Measurements from ENCODE around the gene CCN5.

CCN5 gene

GRCh38 chr20:44716309-44717106 is 1.3 kb downstream of the CCN5 start:
- DNase-seq = no peak

DNA sequence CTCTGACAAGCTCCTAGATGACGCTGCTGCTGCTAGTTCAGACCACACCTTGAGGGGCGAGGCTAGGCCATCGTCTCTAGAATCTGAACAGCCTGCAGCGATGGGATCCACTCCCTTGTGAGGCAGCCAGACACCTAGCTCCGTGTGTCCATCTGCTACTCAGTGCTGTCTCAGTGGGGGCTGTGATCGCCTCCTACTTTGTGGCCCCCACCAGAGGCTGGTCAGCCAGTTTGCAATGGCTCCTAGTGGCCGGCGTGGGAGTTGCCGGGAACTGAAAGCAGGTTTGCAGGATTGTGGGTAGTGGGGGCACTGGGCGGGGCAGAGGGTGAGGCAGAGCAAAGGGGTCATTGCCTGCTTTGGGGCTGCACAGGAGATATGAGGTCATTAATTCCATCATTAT is 2.8 kb downstream of the CCN5 start:
- DNase-seq = peak; percentile 28

DNA sequence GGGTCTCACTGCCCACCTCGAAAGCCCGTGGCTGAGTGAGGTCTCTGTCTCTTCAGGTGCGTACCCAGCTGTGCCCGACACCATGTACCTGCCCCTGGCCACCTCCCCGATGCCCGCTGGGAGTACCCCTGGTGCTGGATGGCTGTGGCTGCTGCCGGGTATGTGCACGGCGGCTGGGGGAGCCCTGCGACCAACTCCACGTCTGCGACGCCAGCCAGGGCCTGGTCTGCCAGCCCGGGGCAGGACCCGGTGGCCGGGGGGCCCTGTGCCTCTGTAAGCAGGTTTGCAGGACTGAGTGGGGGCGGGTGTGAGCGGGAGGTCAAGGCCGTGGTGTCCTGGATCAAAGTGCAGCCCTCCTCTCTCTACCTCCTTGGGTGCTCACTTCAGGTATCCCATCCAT is 4.7 kb downstream of the CCN5 start:
- no peak for DNase-seq

DNA sequence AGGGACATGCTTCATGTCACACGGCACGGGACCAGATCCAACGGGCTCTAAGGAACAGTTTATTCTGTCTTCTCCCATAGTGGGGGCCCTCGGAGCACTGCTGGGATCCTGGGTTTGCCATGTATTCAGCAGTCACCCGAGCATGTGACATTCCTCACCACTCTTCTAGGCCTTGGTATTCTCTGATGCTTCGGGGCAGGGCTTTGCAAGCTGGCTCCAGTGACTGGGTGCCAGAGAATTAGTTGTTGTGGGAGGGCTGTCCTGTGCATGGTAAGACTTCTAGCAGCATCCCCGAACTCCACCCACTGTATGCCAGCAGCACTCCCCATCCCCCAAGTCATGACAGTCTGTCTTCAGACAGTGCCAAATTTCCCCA is 5.4 kb downstream of the CCN5 start:
- no peak for DNase-seq

- no peak for DNase-seq
Observed at GRCh38 chr20:44720997-44721784, 6.0 kb downstream of the CCN5 start.

GRCh38 chr20:44721785-44722054 is 6.6 kb downstream of the CCN5 start:
- no peak for DNase-seq

GRCh38 chr20:44722990-44723389 is 7.8 kb downstream of the CCN5 start:
- DNase-seq = no peak

DNA sequence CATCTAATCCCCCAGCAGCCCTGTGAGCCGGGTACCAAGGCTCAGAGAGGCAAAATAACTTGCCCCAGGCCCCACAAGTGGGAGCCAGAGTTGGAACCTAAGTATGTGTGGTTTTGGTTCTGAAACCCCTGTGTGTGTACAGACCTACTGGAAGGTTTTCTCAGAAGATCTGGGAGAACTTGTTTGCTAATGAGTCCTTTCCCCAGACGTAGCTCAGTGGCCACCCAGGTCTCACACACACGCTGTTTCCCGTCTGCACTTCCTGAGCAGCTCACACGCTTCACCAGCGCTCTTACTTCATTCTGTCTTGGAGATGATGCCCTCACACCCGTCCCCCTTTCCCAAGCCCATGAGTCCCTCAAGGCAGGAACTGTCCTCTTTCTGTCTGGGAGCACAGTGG is 8.2 kb downstream of the CCN5 start:
- no peak for DNase-seq

GRCh38 chr20:44723798-44724362 is 8.7 kb downstream of the CCN5 start:
- DNase-seq = no peak

- DNase-seq = no peak
Observed at GRCh38 chr20:44724423-44725091, 9.4 kb downstream of the CCN5 start.

DNA sequence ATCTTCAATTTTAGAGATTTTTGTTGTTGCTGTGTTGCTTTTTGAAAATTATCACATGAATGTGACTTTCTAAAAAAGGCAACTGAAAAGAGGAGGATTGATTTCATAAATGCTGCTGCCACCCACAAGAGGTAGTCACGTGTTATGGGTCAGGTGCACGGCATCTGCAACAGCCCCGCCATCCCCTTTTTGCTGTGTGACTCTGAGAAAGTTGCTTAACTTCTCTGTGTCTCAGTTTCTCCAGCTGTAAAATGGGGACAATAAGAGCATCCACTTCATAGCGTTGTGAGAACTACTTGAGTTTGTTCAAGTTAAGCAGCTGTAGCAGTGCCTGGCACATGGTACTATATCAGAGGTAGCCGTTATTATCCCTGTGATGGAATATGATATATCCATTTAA is 10.7 kb downstream of the CCN5 start:
- DNase-seq = no peak

- no peak for DNase-seq
Observed at GRCh38 chr20:44727039-44727438, 11.9 kb downstream of the CCN5 start.

DNA sequence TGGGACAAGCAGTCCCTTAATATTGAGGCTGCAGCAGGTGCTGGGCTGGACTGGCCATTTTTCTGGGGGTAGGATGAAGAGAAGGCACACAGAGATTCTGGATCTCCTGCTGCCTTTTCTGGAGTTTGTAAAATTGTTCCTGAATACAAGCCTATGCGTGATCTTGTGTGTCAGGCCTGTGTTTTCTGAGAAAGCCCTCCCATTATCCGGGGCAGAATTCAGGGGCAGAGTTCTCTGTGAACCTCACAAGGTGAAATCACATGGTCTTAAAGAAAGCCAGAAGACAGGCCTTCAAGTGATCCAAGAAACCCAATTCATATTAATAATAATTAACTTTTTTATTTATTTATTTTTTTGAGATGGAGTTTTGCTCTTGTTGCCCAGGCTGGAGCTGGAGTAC is 12.5 kb downstream of the CCN5 start:
- no peak for DNase-seq

GRCh38 chr20:44728801-44729443 is 13.8 kb downstream of the CCN5 start:
- DNase-seq = no peak

GRCh38 chr20:44730441-44730840 is 15.3 kb downstream of the CCN5 start:
- no peak for DNase-seq

DNA sequence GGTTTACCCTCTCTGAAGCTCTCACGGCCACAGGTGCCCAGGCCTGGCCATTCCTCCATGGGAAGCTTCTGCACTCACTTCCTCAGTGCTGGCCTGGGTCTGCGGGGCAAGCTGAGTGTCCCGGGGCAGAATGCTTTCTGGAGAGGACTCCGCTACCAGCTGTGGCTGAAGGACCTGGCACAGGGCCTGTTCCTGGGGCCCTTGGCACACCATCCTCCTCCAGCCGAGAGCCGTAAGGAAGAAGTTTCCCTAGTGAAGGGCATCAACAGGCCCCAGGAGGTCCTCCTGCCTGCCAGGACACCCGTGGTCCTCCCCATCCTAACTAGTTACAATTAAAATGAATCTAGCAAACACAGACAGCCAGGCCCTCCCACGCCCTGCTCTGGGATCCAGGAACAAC is 16.5 kb downstream of the CCN5 start:
- no peak for DNase-seq

- no peak for DNase-seq
Observed at GRCh38 chr20:44732327-44732726, 17.2 kb downstream of the CCN5 start.

DNA sequence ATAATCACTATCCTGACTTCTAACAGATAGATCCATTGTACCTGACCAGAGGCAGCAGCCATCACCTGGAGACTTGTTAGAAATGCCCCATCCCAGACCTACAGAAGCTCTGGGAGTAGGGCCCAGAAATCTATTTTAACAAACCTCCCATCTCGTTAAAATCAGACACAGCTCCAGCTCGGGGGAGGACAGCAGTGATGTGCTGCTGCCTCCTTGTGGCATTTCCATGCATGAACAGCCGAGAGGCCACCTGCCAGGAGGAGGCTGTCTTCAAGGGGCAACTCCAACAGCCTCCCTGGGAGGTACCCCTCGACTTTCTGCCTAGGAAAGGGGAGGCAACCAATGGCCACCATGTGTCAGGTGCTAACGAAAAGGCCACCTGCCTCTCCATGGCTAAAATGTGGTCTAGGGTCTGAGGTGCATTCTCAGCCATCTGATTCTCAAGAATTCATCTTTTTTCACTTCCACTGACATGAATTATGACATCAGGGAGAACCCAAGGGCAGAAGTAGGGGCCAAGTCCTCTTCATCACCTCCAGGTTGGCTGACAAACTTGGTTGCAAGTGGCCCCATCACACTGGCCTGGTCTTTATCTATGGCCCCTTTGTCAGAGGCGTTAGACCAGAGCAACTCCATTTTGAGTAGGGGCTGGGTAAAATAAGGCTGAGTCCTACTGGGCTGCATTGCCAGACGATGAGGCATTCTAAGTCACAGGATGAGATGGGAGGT is 18.3 kb downstream of the CCN5 start:
- peak; percentile 69 for DNase-seq

- no peak for DNase-seq
Observed at GRCh38 chr20:44734938-44735337, 19.8 kb downstream of the CCN5 start.

DNA sequence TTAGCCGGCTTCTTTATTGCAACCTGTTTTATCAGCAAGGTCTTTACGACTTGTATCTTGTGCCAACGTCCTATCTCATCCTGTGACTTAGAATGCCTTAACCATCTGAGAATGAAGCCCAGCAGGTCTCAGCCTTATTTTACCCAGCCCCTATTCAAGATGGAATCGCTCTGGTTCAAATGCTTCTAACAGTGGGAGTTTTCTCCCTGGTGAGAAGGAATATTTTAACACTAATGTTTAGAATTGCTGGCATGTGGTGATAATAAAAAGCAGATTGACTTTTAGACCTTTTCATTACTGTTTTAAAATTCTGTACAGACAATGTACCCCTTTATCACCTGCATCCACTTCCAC is 20.6 kb downstream of the CCN5 start:
- DNase-seq = no peak

DNA sequence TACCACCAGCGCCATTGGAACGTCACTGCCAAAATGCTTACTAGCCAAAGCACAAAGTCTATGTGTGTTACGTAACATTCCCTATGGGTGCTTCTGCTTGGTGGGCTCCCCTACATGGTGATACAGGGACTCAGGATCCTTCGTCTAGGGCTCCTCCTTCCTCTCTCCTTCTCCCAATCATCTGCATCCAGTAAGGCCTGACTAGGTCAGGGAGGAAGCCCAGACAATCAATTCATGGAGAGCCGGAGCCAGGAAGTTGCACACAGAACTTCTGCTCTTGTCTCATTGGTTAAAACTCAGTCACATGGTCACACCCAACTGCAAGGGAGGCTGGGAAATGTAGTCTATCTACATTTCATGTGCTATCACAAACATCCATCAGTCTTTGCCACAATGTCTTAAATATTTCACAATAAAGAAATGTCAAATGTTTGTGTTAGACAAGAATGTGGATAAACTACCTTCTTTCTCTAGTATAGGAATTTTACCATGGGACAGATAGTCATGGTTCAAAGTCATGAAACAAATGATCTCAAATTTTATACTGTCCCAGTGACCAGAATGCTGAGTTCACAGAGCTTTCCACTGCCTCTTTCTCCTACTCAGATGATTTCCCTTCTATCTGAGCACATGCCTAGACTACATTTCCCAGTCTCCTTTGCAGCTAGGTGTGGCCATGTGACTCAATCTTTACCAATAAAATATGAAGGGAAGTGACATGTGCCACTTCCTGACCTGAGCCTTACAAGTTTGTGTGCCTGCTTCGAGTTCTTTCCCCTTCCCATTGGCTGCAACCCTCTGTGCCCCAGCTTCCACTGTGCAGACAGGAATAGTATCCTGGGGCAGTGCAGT is 21.2 kb downstream of the CCN5 start:
- DNase-seq = peak; percentile 41

DNA sequence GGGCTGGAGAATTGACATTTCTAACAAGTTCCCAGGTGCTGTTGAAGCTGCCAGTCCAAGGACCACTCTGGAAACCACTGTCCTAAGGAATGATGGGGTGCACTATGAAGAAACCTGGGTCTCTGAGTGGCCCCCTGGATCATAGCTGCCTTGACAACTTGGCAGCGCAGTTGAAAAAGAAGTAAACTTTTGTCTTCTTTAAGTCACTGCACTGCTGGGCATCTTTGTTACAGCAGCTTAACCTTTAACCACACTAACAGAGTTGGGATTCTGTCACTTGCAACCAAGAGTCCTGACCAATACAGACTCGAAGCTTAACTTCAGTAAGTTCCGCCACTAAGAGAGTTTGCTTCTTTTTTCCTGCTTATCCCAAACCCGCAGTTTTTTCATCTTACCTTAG is 21.9 kb downstream of the CCN5 start:
- DNase-seq = no peak

All from RPMI8226 (cell line).